ENCODE results near the gene NPW. TPM values are rescaled to one million over a fixed set of nuclear protein-coding genes. Genes with fewer than 3 reads are reported as not detected.

The NPW gene
- total and polyA plus RNA-seq, 2 donors (not counting 3 experiments of a cell fraction or from before 2014, with no cell fraction given), result 0.84 to 3.3 TPM

GRCh38 chr16:2007081-2007836 lies 12.3 kb upstream of the NPW start:
- peaks cover 69% of the 10 kb centered on the region for H3K79me2 ChIP-seq (ENCODE audit: control insufficient read depth, insufficient read depth, low read length)
- no peak overlapping the region for H2AFZ ChIP-seq (ENCODE audit: low read depth, low read length)
- peak overlapping the region in 2 of 3 experiments; percentile 0 to 71 for H3K4me3 ChIP-seq (replicated peaks in 1 of 3; ENCODE audit: insufficient read depth in 1 of 3, low read depth in 1 of 3, low read length in 3 of 3)
- no peaks in the 10 kb centered on the region for H3K9me3 ChIP-seq (replicated peaks; ENCODE audit: control insufficient read depth, insufficient read depth, low read length)
- DNase-seq (ENCODE audit: low read depth, low spot score) (no peak), FAIRE-seq (no peak)
- H4K20me1 ChIP-seq (replicated peaks; ENCODE audit: control insufficient read depth, extremely low read depth, insufficient read depth, low read length), result no peaks in the 10 kb centered on the region
- peak overlapping the region; percentile 92 for H3K4me2 ChIP-seq (ENCODE audit: insufficient read depth, low read length)
- ChIA-PET POLR2A (interaction anchor here (0.6 to 1.0 kb wide), 2 partner anchors 139 to 148 kb away, joined by 3 read pairs; partner anchors contain the start of gene TRAF7), CTCF (interaction anchor here (0.8 to 2.7 kb wide), 8 partner anchors 9 to 148 kb away, joined by 3 to 28 read pairs (median 4); partner anchors contain the start of gene TRAF7)
- BruUV-seq (replicated peaks), result no TSS peak
- peaks cover 48% of the 10 kb centered on the region for H3K4me1 ChIP-seq (ENCODE audit: control insufficient read depth, extremely low read depth, insufficient read depth, low read length)
- intact Hi-C loops (cut with micrococcal nuclease), result no loop called here
- peak overlapping the region; percentile 82 for H3K27ac ChIP-seq (ENCODE audit: insufficient read depth, low read depth, low read length)
- H3K27me3 ChIP-seq (ENCODE audit: control insufficient read depth in 2 of 2, insufficient read depth in 2 of 2, low read length in 2 of 2), result no peaks in the 10 kb centered on the region
- peak overlapping the region; percentile 43 for H3K9ac ChIP-seq (replicated peaks; ENCODE audit: extremely low read depth, insufficient read depth, low read length)
- TF ChIP-seq EZH2 (IDR thresholded peaks at IDR 0.05; ENCODE audit: borderline replicate concordance, low read depth, low read length, severe bottlenecking), result no peak
- TF ChIP-seq POLR2A (IDR thresholded peaks at IDR 0.05; ENCODE audit: low read depth, low read length), result peak; percentile 24
- peaks cover 0 to 11% of the 10 kb centered on the region in 2 experiments for H3K36me3 ChIP-seq (ENCODE audit: control insufficient read depth in 2 of 2, extremely low read depth in 1 of 2, insufficient read depth in 2 of 2, low read length in 2 of 2)
- no peaks in the 10 kb centered on the region for H3K9me1 ChIP-seq (replicated peaks; ENCODE audit: control insufficient read depth, extremely low read depth, insufficient read depth, low read length)
- dilution Hi-C loops (cut with MboI; ENCODE audit: extremely low pct_ligation_motif_present, low sequenced_read_pairs), result no loop called here

GRCh38 chr16:2008009-2008526 lies 11.5 kb upstream of the NPW start:
- ChIA-PET POLR2A (interaction anchor here (0.6 to 1.0 kb wide), 2 partner anchors 139 to 147 kb away, joined by 3 read pairs; partner anchors contain the start of gene TRAF7), CTCF (interaction anchor here (0.8 to 2.7 kb wide), 8 partner anchors 8 to 147 kb away, joined by 3 to 28 read pairs (median 4); partner anchors contain the start of gene TRAF7)
- intact Hi-C loops (cut with micrococcal nuclease) (loop anchor here (1.0 to 2.0 kb wide), 2 partner anchors 43 to 147 kb away; partner anchors contain the start of genes RPS2 and TRAF7), dilution Hi-C loops (cut with MboI; ENCODE audit: extremely low pct_ligation_motif_present, low sequenced_read_pairs) (no loop called here)
- Histone ChIP-seq H3K79me2 (ENCODE audit: control insufficient read depth, insufficient read depth, low read length) (peaks cover 66% of the 10 kb centered on the region), H3K4me3 (replicated peaks in 1 of 3; ENCODE audit: insufficient read depth in 1 of 3, low read depth in 1 of 3, low read length in 3 of 3) (peak overlapping the region; percentile 71 to 76 (median 72)), H3K36me3 (ENCODE audit: control insufficient read depth in 2 of 2, extremely low read depth in 1 of 2, insufficient read depth in 2 of 2, low read length in 2 of 2) (peaks cover 0 to 3% of the 10 kb centered on the region in 2 experiments), H3K27ac (ENCODE audit: insufficient read depth, low read depth, low read length) (peak overlapping the region; percentile 82), H4K20me1 (replicated peaks; ENCODE audit: control insufficient read depth, extremely low read depth, insufficient read depth, low read length) (no peaks in the 10 kb centered on the region), H3K9me1 (replicated peaks; ENCODE audit: control insufficient read depth, extremely low read depth, insufficient read depth, low read length) (no peaks in the 10 kb centered on the region), H3K27me3 (ENCODE audit: control insufficient read depth in 2 of 2, insufficient read depth in 2 of 2, low read length in 2 of 2) (no peaks in the 10 kb centered on the region), H3K9me3 (replicated peaks; ENCODE audit: control insufficient read depth, insufficient read depth, low read length) (no peaks in the 10 kb centered on the region), H2AFZ (ENCODE audit: low read depth, low read length) (no peak overlapping the region), H3K4me1 (ENCODE audit: control insufficient read depth, extremely low read depth, insufficient read depth, low read length) (peaks cover 48% of the 10 kb centered on the region), H3K4me2 (ENCODE audit: insufficient read depth, low read length) (peak overlapping the region; percentile 92), H3K9ac (replicated peaks; ENCODE audit: extremely low read depth, insufficient read depth, low read length) (peak overlapping the region; percentile 89)
- FAIRE-seq (peak; percentile 73), DNase-seq (ENCODE audit: low read depth, low spot score) (peak; percentile 46)
- TF ChIP-seq GATA2 (IDR thresholded peaks at IDR 0.05; ENCODE audit: insufficient read depth, insufficient read length, low read depth, low read length), result no peak
- no peak for TF ChIP-seq MYC (IDR thresholded peaks at IDR 0.05; ENCODE audit: low read depth, low read length)
- peak; percentile 59 for TF ChIP-seq POLR2A (IDR thresholded peaks at IDR 0.05; ENCODE audit: low read depth, low read length)
- no peak for TF ChIP-seq CTCF (IDR thresholded peaks at IDR 0.05; ENCODE audit: extremely low read depth in 1 of 2, insufficient read depth in 1 of 2, low read depth in 1 of 2, low read length in 2 of 2)
- TF ChIP-seq JUN (IDR thresholded peaks at IDR 0.05; ENCODE audit: borderline replicate concordance, insufficient read depth, insufficient read length, low read depth), result no peak
- TF ChIP-seq FOS (IDR thresholded peaks at IDR 0.05; ENCODE audit: borderline replicate concordance, insufficient read depth, low read length), result no peak
- no peak for TF ChIP-seq MAX (IDR thresholded peaks at IDR 0.05; ENCODE audit: insufficient read depth, insufficient read length)
- TF ChIP-seq POLR2AphosphoS5 (IDR thresholded peaks at IDR 0.05; ENCODE audit: insufficient read depth, low read depth, low read length), result peak; percentile 36
- TF ChIP-seq EZH2 (IDR thresholded peaks at IDR 0.05; ENCODE audit: borderline replicate concordance, low read depth, low read length, severe bottlenecking), result no peak
- BruUV-seq (replicated peaks), result TSS peak; percentile 53
